ENCODE results near the gene XIRP1.

The XIRP1 gene

DNA sequence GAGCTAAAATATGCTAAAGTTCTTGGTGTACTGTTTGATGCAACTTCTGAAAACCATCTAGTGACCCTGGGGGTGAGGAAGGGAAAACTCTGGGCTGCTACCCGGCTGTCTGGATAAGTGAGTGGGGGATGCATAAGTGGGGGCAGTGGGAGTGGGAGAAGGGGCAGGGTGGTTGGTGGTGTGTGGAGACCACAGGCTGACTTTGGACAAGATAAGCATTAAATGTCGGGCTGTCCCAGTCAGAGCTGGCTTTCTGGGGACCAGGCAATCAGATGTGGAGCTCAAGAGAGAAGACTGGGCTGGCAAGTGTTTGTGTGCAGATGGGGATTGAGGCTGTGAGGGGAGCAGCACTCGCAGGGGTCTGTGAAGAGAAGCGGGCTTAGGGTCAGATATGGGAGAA is 11.0 kb upstream of the XIRP1 start (continued):
- TF ChIP-seq TOX (CRISPR knock-in tag; IDR thresholded peaks at IDR 0.05; ENCODE audit: borderline replicate concordance) = no peak
- no peak for TF ChIP-seq ZC3H10 (CRISPR knock-in tag; IDR thresholded peaks at IDR 0.05)
- TF ChIP-seq, protein P1, sequence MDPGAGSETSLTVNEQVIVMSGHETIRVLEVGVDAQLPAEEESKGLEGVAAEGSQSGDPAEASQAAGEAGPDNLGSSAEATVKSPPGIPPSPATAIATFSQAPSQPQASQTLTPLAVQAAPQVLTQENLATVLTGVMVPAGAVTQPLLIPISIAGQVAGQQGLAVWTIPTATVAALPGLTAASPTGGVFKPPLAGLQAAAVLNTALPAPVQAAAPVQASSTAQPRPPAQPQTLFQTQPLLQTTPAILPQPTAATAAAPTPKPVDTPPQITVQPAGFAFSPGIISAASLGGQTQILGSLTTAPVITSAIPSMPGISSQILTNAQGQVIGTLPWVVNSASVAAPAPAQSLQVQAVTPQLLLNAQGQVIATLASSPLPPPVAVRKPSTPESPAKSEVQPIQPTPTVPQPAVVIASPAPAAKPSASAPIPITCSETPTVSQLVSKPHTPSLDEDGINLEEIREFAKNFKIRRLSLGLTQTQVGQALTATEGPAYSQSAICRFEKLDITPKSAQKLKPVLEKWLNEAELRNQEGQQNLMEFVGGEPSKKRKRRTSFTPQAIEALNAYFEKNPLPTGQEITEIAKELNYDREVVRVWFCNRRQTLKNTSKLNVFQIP (CRISPR knock-in tag; IDR thresholded peaks at IDR 0.05; ENCODE audit: borderline replicate concordance, low read depth) = no peak
- TF ChIP-seq SNAI2 (CRISPR knock-in tag; IDR thresholded peaks at IDR 0.05) = no peak
- no peak for TF ChIP-seq ZFP3 (CRISPR knock-in tag; IDR thresholded peaks at IDR 0.05)
- TF ChIP-seq ZNF8 (CRISPR knock-in tag; IDR thresholded peaks at IDR 0.05) = no peak
- TF ChIP-seq, protein P2, sequence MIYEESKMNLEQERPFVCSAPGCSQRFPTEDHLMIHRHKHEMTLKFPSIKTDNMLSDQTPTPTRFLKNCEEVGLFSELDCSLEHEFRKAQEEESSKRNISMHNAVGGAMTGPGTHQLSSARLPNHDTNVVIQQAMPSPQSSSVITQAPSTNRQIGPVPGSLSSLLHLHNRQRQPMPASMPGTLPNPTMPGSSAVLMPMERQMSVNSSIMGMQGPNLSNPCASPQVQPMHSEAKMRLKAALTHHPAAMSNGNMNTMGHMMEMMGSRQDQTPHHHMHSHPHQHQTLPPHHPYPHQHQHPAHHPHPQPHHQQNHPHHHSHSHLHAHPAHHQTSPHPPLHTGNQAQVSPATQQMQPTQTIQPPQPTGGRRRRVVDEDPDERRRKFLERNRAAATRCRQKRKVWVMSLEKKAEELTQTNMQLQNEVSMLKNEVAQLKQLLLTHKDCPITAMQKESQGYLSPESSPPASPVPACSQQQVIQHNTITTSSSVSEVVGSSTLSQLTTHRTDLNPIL (CRISPR knock-in tag; IDR thresholded peaks at IDR 0.05; ENCODE audit: low read depth) = no peak
- no peak for TF ChIP-seq PPARA (CRISPR knock-in tag; IDR thresholded peaks at IDR 0.05; ENCODE audit: borderline replicate concordance)

DNA sequence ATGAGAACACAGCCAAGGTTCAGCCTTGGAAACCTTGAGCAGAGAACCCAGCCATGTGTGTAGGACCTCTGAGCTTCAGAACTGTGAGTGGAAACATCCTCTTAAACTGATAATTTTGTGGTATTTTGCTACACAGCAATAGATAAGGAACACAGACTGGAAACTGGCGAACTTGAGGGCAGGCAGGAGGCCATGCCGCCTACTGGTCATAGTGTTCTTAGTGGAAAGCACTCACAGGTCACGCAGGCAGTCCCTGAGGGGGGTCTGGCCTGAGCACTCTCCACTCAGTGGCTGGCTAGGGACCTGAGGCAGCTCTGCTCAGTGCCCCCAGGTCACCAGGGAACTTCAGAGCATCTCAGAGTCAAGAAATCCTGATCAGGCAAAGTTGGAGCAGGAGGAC is 9.7 kb upstream of the XIRP1 start:
- no peak; the same call in 2 of the 3 replicates for ATAC-seq
- TF ChIP-seq ARNTL (CRISPR knock-in tag; IDR thresholded peaks at IDR 0.05; ENCODE audit: borderline replicate concordance, low read depth) = no peak
- TF ChIP-seq ZFP30 (CRISPR knock-in tag; IDR thresholded peaks at IDR 0.05) = no peak
- no peak for TF ChIP-seq TOX (CRISPR knock-in tag; IDR thresholded peaks at IDR 0.05; ENCODE audit: borderline replicate concordance)
- no peak for TF ChIP-seq ZNF565 (CRISPR knock-in tag; conservative IDR thresholded peaks at IDR 0.05; ENCODE audit: low read depth)
- TF ChIP-seq BACH2 (CRISPR knock-in tag; IDR thresholded peaks at IDR 0.05; ENCODE audit: borderline replicate concordance) = no peak
- TF ChIP-seq, protein P2 (CRISPR knock-in tag; IDR thresholded peaks at IDR 0.05; ENCODE audit: low read depth) = no peak
- no peak for TF ChIP-seq CSDC2 (CRISPR knock-in tag; IDR thresholded peaks at IDR 0.05)
- TF ChIP-seq, protein P3, sequence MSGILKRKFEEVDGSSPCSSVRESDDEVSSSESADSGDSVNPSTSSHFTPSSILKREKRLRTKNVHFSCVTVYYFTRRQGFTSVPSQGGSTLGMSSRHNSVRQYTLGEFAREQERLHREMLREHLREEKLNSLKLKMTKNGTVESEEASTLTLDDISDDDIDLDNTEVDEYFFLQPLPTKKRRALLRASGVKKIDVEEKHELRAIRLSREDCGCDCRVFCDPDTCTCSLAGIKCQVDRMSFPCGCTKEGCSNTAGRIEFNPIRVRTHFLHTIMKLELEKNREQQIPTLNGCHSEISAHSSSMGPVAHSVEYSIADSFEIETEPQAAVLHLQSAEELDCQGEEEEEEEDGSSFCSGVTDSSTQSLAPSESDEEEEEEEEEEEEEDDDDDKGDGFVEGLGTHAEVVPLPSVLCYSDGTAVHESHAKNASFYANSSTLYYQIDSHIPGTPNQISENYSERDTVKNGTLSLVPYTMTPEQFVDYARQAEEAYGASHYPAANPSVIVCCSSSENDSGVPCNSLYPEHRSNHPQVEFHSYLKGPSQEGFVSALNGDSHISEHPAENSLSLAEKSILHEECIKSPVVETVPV (CRISPR knock-in tag; IDR thresholded peaks at IDR 0.05) = no peak
- TF ChIP-seq ISL1 (CRISPR knock-in tag; IDR thresholded peaks at IDR 0.05) = no peak
- no peak for TF ChIP-seq ZFP3 (CRISPR knock-in tag; IDR thresholded peaks at IDR 0.05)
- TF ChIP-seq ESRRG (CRISPR knock-in tag; IDR thresholded peaks at IDR 0.05) = no peak

DNA sequence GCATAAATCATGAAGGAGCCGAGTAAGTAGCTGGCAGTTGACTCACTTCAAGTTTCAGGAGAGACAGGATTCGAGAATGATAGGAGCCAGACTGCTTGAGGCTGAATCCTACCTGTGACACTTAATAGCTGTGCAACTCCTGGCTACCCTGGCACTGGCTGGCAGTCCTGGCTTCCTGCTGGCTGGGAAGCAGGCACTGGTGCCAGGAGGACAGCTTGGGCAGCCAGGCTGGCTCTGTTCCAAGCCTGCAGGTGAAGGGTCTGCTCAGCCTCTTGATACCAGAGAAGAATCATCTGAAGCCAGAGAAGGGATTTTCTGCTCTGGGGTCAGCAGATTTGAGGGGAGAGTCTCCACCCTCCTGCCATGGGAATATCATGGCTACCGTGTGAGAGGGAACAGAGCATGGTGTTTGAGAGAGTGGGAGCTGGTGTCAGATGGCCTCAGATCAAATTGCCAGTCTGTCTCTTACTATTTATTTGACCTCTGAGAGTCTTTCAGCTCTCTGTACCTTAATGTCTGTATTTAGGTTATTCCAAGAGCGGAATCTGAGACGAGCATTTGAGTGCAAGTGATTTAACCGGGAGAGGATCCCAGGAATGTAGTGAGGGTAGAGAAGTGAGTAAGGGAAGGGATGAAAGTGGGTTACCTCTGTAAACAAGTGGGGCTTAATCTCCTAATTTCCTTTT is 4.4 kb upstream of the XIRP1 start:
- TF ChIP-seq, protein P1 (CRISPR knock-in tag; IDR thresholded peaks at IDR 0.05; ENCODE audit: borderline replicate concordance, low read depth) = no peak
- TF ChIP-seq GLIS3 (CRISPR knock-in tag; IDR thresholded peaks at IDR 0.05) = no peak
- TF ChIP-seq, protein P3 (CRISPR knock-in tag; IDR thresholded peaks at IDR 0.05) = no peak
- TF ChIP-seq PPARA (CRISPR knock-in tag; IDR thresholded peaks at IDR 0.05; ENCODE audit: borderline replicate concordance) = no peak
- TF ChIP-seq ZNF565 (CRISPR knock-in tag; conservative IDR thresholded peaks at IDR 0.05; ENCODE audit: low read depth) = no peak
- no peak for TF ChIP-seq CSDC2 (CRISPR knock-in tag; IDR thresholded peaks at IDR 0.05)
- no peak for TF ChIP-seq SNAI2 (CRISPR knock-in tag; IDR thresholded peaks at IDR 0.05)
- TF ChIP-seq, protein P2 (CRISPR knock-in tag; IDR thresholded peaks at IDR 0.05; ENCODE audit: low read depth) = no peak
- TF ChIP-seq, protein P4, sequence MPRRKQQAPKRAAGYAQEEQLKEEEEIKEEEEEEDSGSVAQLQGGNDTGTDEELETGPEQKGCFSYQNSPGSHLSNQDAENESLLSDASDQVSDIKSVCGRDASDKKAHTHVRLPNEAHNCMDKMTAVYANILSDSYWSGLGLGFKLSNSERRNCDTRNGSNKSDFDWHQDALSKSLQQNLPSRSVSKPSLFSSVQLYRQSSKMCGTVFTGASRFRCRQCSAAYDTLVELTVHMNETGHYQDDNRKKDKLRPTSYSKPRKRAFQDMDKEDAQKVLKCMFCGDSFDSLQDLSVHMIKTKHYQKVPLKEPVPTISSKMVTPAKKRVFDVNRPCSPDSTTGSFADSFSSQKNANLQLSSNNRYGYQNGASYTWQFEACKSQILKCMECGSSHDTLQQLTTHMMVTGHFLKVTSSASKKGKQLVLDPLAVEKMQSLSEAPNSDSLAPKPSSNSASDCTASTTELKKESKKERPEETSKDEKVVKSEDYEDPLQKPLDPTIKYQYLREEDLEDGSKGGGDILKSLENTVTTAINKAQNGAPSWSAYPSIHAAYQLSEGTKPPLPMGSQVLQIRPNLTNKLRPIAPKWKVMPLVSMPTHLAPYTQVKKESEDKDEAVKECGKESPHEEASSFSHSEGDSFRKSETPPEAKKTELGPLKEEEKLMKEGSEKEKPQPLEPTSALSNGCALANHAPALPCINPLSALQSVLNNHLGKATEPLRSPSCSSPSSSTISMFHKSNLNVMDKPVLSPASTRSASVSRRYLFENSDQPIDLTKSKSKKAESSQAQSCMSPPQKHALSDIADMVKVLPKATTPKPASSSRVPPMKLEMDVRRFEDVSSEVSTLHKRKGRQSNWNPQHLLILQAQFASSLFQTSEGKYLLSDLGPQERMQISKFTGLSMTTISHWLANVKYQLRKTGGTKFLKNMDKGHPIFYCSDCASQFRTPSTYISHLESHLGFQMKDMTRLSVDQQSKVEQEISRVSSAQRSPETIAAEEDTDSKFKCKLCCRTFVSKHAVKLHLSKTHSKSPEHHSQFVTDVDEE (CRISPR knock-in tag; IDR thresholded peaks at IDR 0.05) = no peak
- TF ChIP-seq RARB (CRISPR knock-in tag; IDR thresholded peaks at IDR 0.05) = no peak
- no peak for TF ChIP-seq ZNF8 (CRISPR knock-in tag; IDR thresholded peaks at IDR 0.05)
- no peak for TF ChIP-seq ESRRG (CRISPR knock-in tag; IDR thresholded peaks at IDR 0.05)
- TF ChIP-seq TCF4 (CRISPR knock-in tag; IDR thresholded peaks at IDR 0.05; ENCODE audit: borderline replicate concordance) = no peak
- TF ChIP-seq ZFP3 (CRISPR knock-in tag; IDR thresholded peaks at IDR 0.05) = no peak
- no peak for TF ChIP-seq ZFP30 (CRISPR knock-in tag; IDR thresholded peaks at IDR 0.05)
- TF ChIP-seq ZNF70 (CRISPR knock-in tag; IDR thresholded peaks at IDR 0.05) = no peak
- peak; percentile 68 for ATAC-seq
